H1 (cell line): ENCODE measurements around the gene KRTAP12-4. TPM values are rescaled to one million over a fixed set of nuclear protein-coding genes. Genes with fewer than 3 reads are reported as not detected.

ENCODE experiments used
- ATF2 ChIP-seq: IDR thresholded peaks from 2 replicates; pipeline ENCODE4 v1.6.1; 2012; ENCODE audit warnings: low read length, inconsistent platforms
- SIRT6 ChIP-seq: IDR thresholded peaks from one replicate; pipeline ENCODE4 v1.7.1; 2012; ENCODE audit warnings: low read length, inconsistent platforms
- TAF1 ChIP-seq: IDR thresholded peaks from 2 replicates; pipeline ENCODE4 v1.6.1; 2011; ENCODE audit warnings: mild to moderate bottlenecking, low read depth, low read length
- polyA plus RNA-seq, 7 experiments: library from polyadenylated mRNA; depleted of rRNA in 3 of 7; stranded (reverse) in 5 of 7; unstranded in 2 of 7; fragments of >200 nt in 5 of 7; fragments of 200-250 nt in 2 of 7; gene quantifications; 1 replicate in 5 of 7; 2 replicates in 1 of 7; 4 replicates in 1 of 7; pipeline versions ENCODE4 v1.2.1 to v1.2.3, GENCODE V29; 2011 to 2013; ENCODE audit warnings: missing spikeins in 2 of 7, mixed read lengths in 2 of 7
- total RNA-seq: library from RNA; stranded (reverse); fragmentation: NEBNext Ultra II Directional; extraction: Animal tissue kit (Norgen Biotek cat#: 25700); gene quantifications from 2 replicates; pipeline ENCODE4 v1.2.1, GENCODE V29; 2021

KRTAP12-4 gene
- total and polyA plus RNA-seq, 2 of the 8 experiments (the other 6 are each of a cell fraction or from before 2014, with no cell fraction given) = not detected

GRCh38 chr21:44643741-44644310, 10.6 kb downstream of the KRTAP12-4 start (continued):
- no peak for TF ChIP-seq ATF2
- TF ChIP-seq TAF1 = no peak
- no peak for TF ChIP-seq SIRT6
